ENCODE measurements around the gene F2R.

The F2R gene

GRCh38 chr5:76694317-76694716, 21.6 kb upstream of the F2R start:
- H3K4me3 ChIP-seq (ENCODE audit: low read depth, low read length): no peak overlapping the region
- no peak for TF ChIP-seq CTCF (IDR thresholded peaks at IDR 0.05; ENCODE audit: control insufficient read depth, extremely low read depth, insufficient read depth)
- DNase-seq (ENCODE audit: low read depth): no peak

GRCh38 chr5:76695346-76695745, 20.6 kb upstream of the F2R start:
- no peak for DNase-seq (ENCODE audit: low read depth)
- TF ChIP-seq CTCF (IDR thresholded peaks at IDR 0.05; ENCODE audit: control insufficient read depth, extremely low read depth, insufficient read depth): no peak
- H3K4me3 ChIP-seq (ENCODE audit: low read depth, low read length): no peak overlapping the region

- DNase-seq (ENCODE audit: low read depth): no peak
- no peak for TF ChIP-seq CTCF (IDR thresholded peaks at IDR 0.05; ENCODE audit: control insufficient read depth, extremely low read depth, insufficient read depth)
- H3K4me3 ChIP-seq (ENCODE audit: low read depth, low read length): no peak overlapping the region
Observed at GRCh38 chr5:76696251-76696650, 19.7 kb upstream of the F2R start.

- no peak overlapping the region for H3K4me3 ChIP-seq (ENCODE audit: low read depth, low read length)
- TF ChIP-seq CTCF (IDR thresholded peaks at IDR 0.05; ENCODE audit: control insufficient read depth, extremely low read depth, insufficient read depth): no peak
- no peak for DNase-seq (ENCODE audit: low read depth)
Observed at GRCh38 chr5:76697670-76698069, 18.3 kb upstream of the F2R start.

- no peak overlapping the region for H3K4me3 ChIP-seq (ENCODE audit: low read depth, low read length)
- no peak for DNase-seq (ENCODE audit: low read depth)
- TF ChIP-seq CTCF (IDR thresholded peaks at IDR 0.05; ENCODE audit: control insufficient read depth, extremely low read depth, insufficient read depth): no peak
Observed at GRCh38 chr5:76700571-76700970, 15.4 kb upstream of the F2R start.

- DNase-seq (ENCODE audit: low read depth): no peak
- no peak overlapping the region for H3K4me3 ChIP-seq (ENCODE audit: low read depth, low read length)
- TF ChIP-seq CTCF (IDR thresholded peaks at IDR 0.05; ENCODE audit: control insufficient read depth, extremely low read depth, insufficient read depth): no peak
Observed at GRCh38 chr5:76701298-76701697, 14.6 kb upstream of the F2R start.

- no peak overlapping the region for H3K4me3 ChIP-seq (ENCODE audit: low read depth, low read length)
- no peak for DNase-seq (ENCODE audit: low read depth)
- no peak for TF ChIP-seq CTCF (IDR thresholded peaks at IDR 0.05; ENCODE audit: control insufficient read depth, extremely low read depth, insufficient read depth)
Observed at GRCh38 chr5:76703707-76704106, 12.2 kb upstream of the F2R start.
